ENCODE data around the gene GTF2F2. TPM values are rescaled to one million over a fixed set of nuclear protein-coding genes. Genes with fewer than 3 reads are reported as not detected.

Gene GTF2F2
- polyA plus RNA-seq, 2 of the 4 experiments (the other 2 are of a cell fraction), result 21.0 to 30.0 TPM

DNA sequence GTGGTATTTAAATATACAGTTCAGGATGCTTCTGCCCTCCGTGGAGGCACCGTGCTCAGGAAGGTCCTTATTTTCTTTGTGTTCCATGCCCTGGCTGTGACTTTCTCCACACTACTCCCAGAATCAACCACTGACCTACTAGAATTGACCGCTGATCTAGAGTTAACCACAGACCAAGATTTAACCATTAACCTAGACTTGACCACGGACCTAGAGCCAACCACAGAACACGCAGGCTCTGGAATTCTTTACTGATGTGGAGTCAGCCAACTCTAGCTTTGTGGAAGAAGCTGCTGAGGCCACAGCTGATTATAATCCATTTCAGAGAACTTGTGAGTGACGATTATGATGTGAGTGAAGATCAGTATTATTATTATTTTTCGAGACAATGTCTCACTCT, 18.0 kb downstream of the GTF2F2 start:
- no peak for ATAC-seq
- Histone ChIP-seq H3K4me3 (no peak overlapping the region), H3K9me3 (no peaks in the 10 kb centered on the region; the same call in 1 of the 3 replicates), H3K4me2 (no peak overlapping the region), H3K4me1 (peaks cover 12% of the 10 kb centered on the region), H3K27ac (no peak overlapping the region)
- ChIA-PET CTCF (interaction anchor here (1.6 kb wide), 1 partner anchor 14 kb away, joined by 4 read pairs; no protein-coding TSS in a partner anchor), POLR2A (no interaction called here)
- 91% methylated on average over 7 of the region's 7 CpGs for WGBS (ENCODE audit: missing lambda C conversion rate)
- no peak for DNase-seq (ENCODE audit: low read depth in 1 of 2, low spot score in 1 of 2)
- TF ChIP-seq RFX5 (IDR thresholded peaks at IDR 0.05) (no peak), POLR2AphosphoS2 (conservative IDR thresholded peaks at IDR 0.05; ENCODE audit: low read length) (no peak), SREBF2 (IDR thresholded peaks at IDR 0.05) (no peak), KDM5A (IDR thresholded peaks at IDR 0.05) (no peak)
- TF ChIP-seq, protein P1, sequence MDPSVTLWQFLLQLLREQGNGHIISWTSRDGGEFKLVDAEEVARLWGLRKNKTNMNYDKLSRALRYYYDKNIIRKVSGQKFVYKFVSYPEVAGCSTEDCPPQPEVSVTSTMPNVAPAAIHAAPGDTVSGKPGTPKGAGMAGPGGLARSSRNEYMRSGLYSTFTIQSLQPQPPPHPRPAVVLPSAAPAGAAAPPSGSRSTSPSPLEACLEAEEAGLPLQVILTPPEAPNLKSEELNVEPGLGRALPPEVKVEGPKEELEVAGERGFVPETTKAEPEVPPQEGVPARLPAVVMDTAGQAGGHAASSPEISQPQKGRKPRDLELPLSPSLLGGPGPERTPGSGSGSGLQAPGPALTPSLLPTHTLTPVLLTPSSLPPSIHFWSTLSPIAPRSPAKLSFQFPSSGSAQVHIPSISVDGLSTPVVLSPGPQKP (IDR thresholded peaks at IDR 0.05; ENCODE audit: low read depth, low read length), result no peak
- FAIRE-seq, result no peak

GRCh38 chr13:45141369-45141768, 21.1 kb downstream of the GTF2F2 start:
- DNase-seq (ENCODE audit: low read depth in 1 of 2, low spot score in 1 of 2) (no peak), ATAC-seq (no peak), FAIRE-seq (no peak)
- WGBS (ENCODE audit: missing lambda C conversion rate), result 87% methylated on average over 1 of the region's 1 CpG
- no peak overlapping the region for H3K4me3 ChIP-seq
- peaks cover 15% of the 10 kb centered on the region for H3K4me1 ChIP-seq
- no peaks in the 10 kb centered on the region for H3K9me3 ChIP-seq
- TF ChIP-seq KDM1A (IDR thresholded peaks at IDR 0.05; ENCODE audit: low read depth), result no peak
- no peak for TF ChIP-seq SREBF2 (IDR thresholded peaks at IDR 0.05)
- no peak for TF ChIP-seq MAFK (IDR thresholded peaks at IDR 0.05; ENCODE audit: partially characterized antibody)
- no peak for TF ChIP-seq NPAS2 (CRISPR knock-in tag; IDR thresholded peaks at IDR 0.05; ENCODE audit: borderline replicate concordance)
- TF ChIP-seq MYC (IDR thresholded peaks at IDR 0.05; ENCODE audit: borderline replicate concordance, low read length), result no peak
- TF ChIP-seq RFX5 (IDR thresholded peaks at IDR 0.05), result no peak
- TF ChIP-seq FOXS1 (CRISPR knock-in tag; IDR thresholded peaks at IDR 0.05), result no peak
- TF ChIP-seq ZC3H11A (IDR thresholded peaks at IDR 0.05), result no peak
- no peak for TF ChIP-seq TP53 (CRISPR knock-in tag; IDR thresholded peaks at IDR 0.05)
- TF ChIP-seq HOXB13 (CRISPR knock-in tag; IDR thresholded peaks at IDR 0.05; ENCODE audit: low read depth), result no peak
- no peak for TF ChIP-seq CBX8 (IDR thresholded peaks at IDR 0.05)
- no peak for TF ChIP-seq PHF8 (IDR thresholded peaks at IDR 0.05; ENCODE audit: borderline replicate concordance, low read depth)
- TF ChIP-seq, protein P2, sequence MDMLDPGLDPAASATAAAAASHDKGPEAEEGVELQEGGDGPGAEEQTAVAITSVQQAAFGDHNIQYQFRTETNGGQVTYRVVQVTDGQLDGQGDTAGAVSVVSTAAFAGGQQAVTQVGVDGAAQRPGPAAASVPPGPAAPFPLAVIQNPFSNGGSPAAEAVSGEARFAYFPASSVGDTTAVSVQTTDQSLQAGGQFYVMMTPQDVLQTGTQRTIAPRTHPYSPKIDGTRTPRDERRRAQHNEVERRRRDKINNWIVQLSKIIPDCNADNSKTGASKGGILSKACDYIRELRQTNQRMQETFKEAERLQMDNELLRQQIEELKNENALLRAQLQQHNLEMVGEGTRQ (IDR thresholded peaks at IDR 0.05), result no peak
- TF ChIP-seq, protein P3, sequence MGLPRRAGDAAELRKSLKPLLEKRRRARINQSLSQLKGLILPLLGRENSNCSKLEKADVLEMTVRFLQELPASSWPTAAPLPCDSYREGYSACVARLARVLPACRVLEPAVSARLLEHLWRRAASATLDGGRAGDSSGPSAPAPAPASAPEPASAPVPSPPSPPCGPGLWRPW (IDR thresholded peaks at IDR 0.05), result no peak
- TF ChIP-seq, protein P1 (IDR thresholded peaks at IDR 0.05; ENCODE audit: low read depth, low read length), result no peak
- no peak for TF ChIP-seq RNF2 (IDR thresholded peaks at IDR 0.05; ENCODE audit: borderline replicate concordance, low read depth)
- no peak for TF ChIP-seq RAD21 (conservative IDR thresholded peaks at IDR 0.05 in 1 of 2, IDR thresholded peaks at IDR 0.05 in 1 of 2)
- no peak for TF ChIP-seq SMC3 (IDR thresholded peaks at IDR 0.05)
- ChIA-PET POLR2A (no interaction called here), CTCF (no interaction called here)
- no peak overlapping the region for H3K4me2 ChIP-seq
- H3K27ac ChIP-seq, result no peak overlapping the region

Measured in A549 (cell line).